HepG2 (cell line): ENCODE measurements around the gene TMEM267. TPM values are rescaled to one million over a fixed set of nuclear protein-coding genes. Genes with fewer than 3 reads are reported as not detected.
A peak's percentile ranks its signal among the peaks of the same experiment; 100 is the strongest.

Experiments
- CEBPG ChIP-seq: IDR thresholded peaks from 2 replicates; pipeline ENCODE4 v1.6.1; 2016
- CREB1 ChIP-seq, 2 experiments: fragments of 450-650 bp in 1 of 2; IDR thresholded peaks; 2 replicates each; pipeline ENCODE4 v1.6.1; 2016 to 2017; ENCODE audit warnings: control low read depth in 1 of 2, mild to moderate bottlenecking in 1 of 2, missing compliant biosample characterization in 1 of 2, missing genetic modification characterization in 1 of 2
- CREBL2 ChIP-seq: sonication (generic); formaldehyde crosslinking; IDR thresholded peaks from 2 replicates; pipeline ENCODE4 v1.8.1; 2023; ENCODE audit warnings: missing genetic modification reagents, mild to moderate bottlenecking, borderline replicate concordance
- CSRNP1 ChIP-seq: sonication (generic); formaldehyde crosslinking; IDR thresholded peaks from 2 replicates; pipeline ENCODE4 v1.8.1; 2023; ENCODE audit warnings: mild to moderate bottlenecking, missing genetic modification reagents
- FOXJ3 ChIP-seq: sonication (generic); formaldehyde crosslinking; IDR thresholded peaks from 2 replicates; pipeline ENCODE4 v1.4.0; 2020; ENCODE audit warnings: missing genetic modification reagents, mild to moderate bottlenecking, borderline replicate concordance
- FUBP1 ChIP-seq: sonication (generic); formaldehyde crosslinking; IDR thresholded peaks from 2 replicates; pipeline ENCODE4 v1.5.1; 2020; ENCODE audit warnings: missing genetic modification reagents, mild to moderate bottlenecking, borderline replicate concordance
- HNRNPUL1 ChIP-seq: fragments of 200-400 bp; formaldehyde crosslinking; IDR thresholded peaks from 2 replicates; pipeline ENCODE4 v1.6.1; 2017; ENCODE audit warnings: low read depth, mild to moderate bottlenecking, low read length, moderate library complexity
- KDM5A ChIP-seq: fragments of 200-600 bp; sonication (generic); IDR thresholded peaks from 2 replicates; pipeline ENCODE4 v1.7.0; 2018; ENCODE audit warnings: antibody characterized with exemption, mild to moderate bottlenecking, low read length, borderline replicate concordance
- MAFF ChIP-seq: IDR thresholded peaks from 2 replicates; pipeline ENCODE4 v1.6.1; 2011; ENCODE audit warnings: low read depth, low read length, improper control_type of control experiment
- NFE2L2 ChIP-seq: fragments of 150-350 bp; IDR thresholded peaks from 2 replicates; pipeline ENCODE4 v1.6.1; 2014; ENCODE audit warnings: low read length
- PHF21A ChIP-seq: sonication (generic); formaldehyde crosslinking; IDR thresholded peaks from 2 replicates; pipeline ENCODE4 v1.5.0; 2020; ENCODE audit warnings: mild to moderate bottlenecking, missing genetic modification reagents
- POGZ ChIP-seq: sonication (generic); formaldehyde crosslinking; IDR thresholded peaks from 2 replicates; pipeline ENCODE4 v1.4.0; 2020; ENCODE audit warnings: mild to moderate bottlenecking, missing genetic modification reagents
- RBFOX2 ChIP-seq: fragments of 200-400 bp; formaldehyde crosslinking; IDR thresholded peaks from 2 replicates; pipeline ENCODE4 v1.6.1; 2017; ENCODE audit warnings: low read depth, mild to moderate bottlenecking, low read length
- ZBTB3 ChIP-seq: sonication (generic); formaldehyde crosslinking; IDR thresholded peaks from 2 replicates; pipeline ENCODE4 v1.4.0; 2020; ENCODE audit warnings: low read depth, mild to moderate bottlenecking, moderate library complexity, missing genetic modification reagents, borderline replicate concordance
- ZC3H13 ChIP-seq: sonication (generic); formaldehyde crosslinking; IDR thresholded peaks from 2 replicates; pipeline ENCODE4 v1.8.1; 2023; ENCODE audit warnings: mild to moderate bottlenecking, missing genetic modification reagents, moderate library complexity
- ZNF234 ChIP-seq: sonication (generic); formaldehyde crosslinking; conservative IDR thresholded peaks from 2 replicates; pipeline ENCODE4 v1.5.1; 2020; ENCODE audit warnings: mild to moderate bottlenecking, missing genetic modification reagents
- ZNF253 ChIP-seq: sonication (generic); formaldehyde crosslinking; IDR thresholded peaks from 2 replicates; pipeline ENCODE4 v1.8.0; 2022; ENCODE audit warnings: mild to moderate bottlenecking, missing genetic modification reagents, borderline replicate concordance
- ZNF432 ChIP-seq: sonication (generic); formaldehyde crosslinking; IDR thresholded peaks from 2 replicates; pipeline ENCODE4 v1.5.0; 2020; ENCODE audit warnings: missing genetic modification reagents, mild to moderate bottlenecking, borderline replicate concordance
- ZNF557 ChIP-seq: sonication (generic); formaldehyde crosslinking; IDR thresholded peaks from 2 replicates; pipeline ENCODE4 v1.4.0; 2020; ENCODE audit warnings: missing genetic modification reagents
- ZNF687 ChIP-seq: sonication (generic); formaldehyde crosslinking; IDR thresholded peaks from 2 replicates; pipeline ENCODE4 v1.5.1; 2020; ENCODE audit warnings: mild to moderate bottlenecking, missing genetic modification reagents, moderate library complexity
- ZSCAN12 ChIP-seq: sonication (generic); formaldehyde crosslinking; IDR thresholded peaks from 2 replicates; pipeline ENCODE4 v1.9.0; 2021; ENCODE audit warnings: mild to moderate bottlenecking, missing genetic modification reagents
- polyA plus RNA-seq, 8 experiments: library from polyadenylated mRNA; depleted of rRNA in 3 of 8; stranded (reverse) in 7 of 8; unstranded in 1 of 8; fragments of >200 nt; fragmentation: Illumina TruSeq in 4 of 8; extraction: Trizol in 4 of 8; gene quantifications; 2 replicates each; pipeline versions ENCODE4 v1.2.1 to v1.2.3, GENCODE V29; 2011 to 2016; ENCODE audit warnings: low read depth in 4 of 8, missing spikeins in 1 of 8, mixed read lengths in 1 of 8; ENCODE audit not compliant: insufficient read depth in 1 of 8
- total RNA-seq, 5 experiments: library from RNA; depleted of rRNA; stranded (reverse); fragments of >200 nt; fragmentation: Illumina TruSeq; extraction: Trizol; gene quantifications; 2 replicates each; pipeline ENCODE4 v1.2.3, GENCODE V29; 2016; ENCODE audit warnings: low read depth in 1 of 5

The TMEM267 gene
- total and polyA plus RNA-seq, 2 of the 13 experiments (the other 11 are each of a cell fraction or from before 2014, with no cell fraction given), result 8.9 to 12.6 TPM

GRCh38 chr5:43483298-43484105 lies at the start of gene TMEM267 (continued):
- TF ChIP-seq FOXJ3 (CRISPR knock-in tag), result no peak
- no peak for TF ChIP-seq MAFF
- no peak for TF ChIP-seq HNRNPUL1
- peak; percentile 61; the same call in 1 of the 2 replicates for TF ChIP-seq CREB1 (IDR thresholded peaks at IDR 0.05)
- TF ChIP-seq CREB1 (CRISPR knock-in tag; IDR thresholded peaks at IDR 0.05), result peak; percentile 84
- no peak for TF ChIP-seq NFE2L2
- TF ChIP-seq RBFOX2, result peak; percentile 97
- no peak for TF ChIP-seq ZNF557 (CRISPR knock-in tag)
- TF ChIP-seq POGZ (CRISPR knock-in tag), result peak; percentile 91
- no peak for TF ChIP-seq CREBL2 (CRISPR knock-in tag)
- TF ChIP-seq CEBPG (CRISPR knock-in tag), result peak; percentile 74
- 0 out of 2 replicates have a peak, but pooled peaks have one; percentile 26 for TF ChIP-seq ZBTB3 (CRISPR knock-in tag)
- no peak for TF ChIP-seq ZNF253 (CRISPR knock-in tag)
- TF ChIP-seq ZNF432, result no peak
- no peak for TF ChIP-seq FUBP1 (CRISPR knock-in tag)
- TF ChIP-seq ZNF687 (CRISPR knock-in tag), result peak; percentile 97
- peak; percentile 79 for TF ChIP-seq CSRNP1
- peak; percentile 50; the same call in 1 of the 2 replicates for TF ChIP-seq ZC3H13 (CRISPR knock-in tag)
- TF ChIP-seq ZSCAN12 (CRISPR knock-in tag), result 0 out of 2 replicates have a peak, but pooled peaks have one; percentile 46
- TF ChIP-seq ZNF234 (CRISPR knock-in tag), result no peak
- TF ChIP-seq KDM5A, result 0 out of 2 replicates have a peak, but pooled peaks have one; percentile 8
- peak; percentile 55; the same call in 1 of the 2 replicates for TF ChIP-seq PHF21A (CRISPR knock-in tag)
